Measurements from ENCODE around the gene TUT7. TPM values are rescaled to one million over a fixed set of nuclear protein-coding genes. Genes with fewer than 3 reads are reported as not detected.

Gene TUT7
- total RNA-seq, 6 experiments from 2014 or later = 17.8 to 23.9 (median 19.2) TPM

GRCh38 chr9:86263876-86264275 is 90.3 kb downstream of the TUT7 start:
- H3K27ac Mint-ChIP-seq = no peak overlapping the region; the same call in 1 of the 2 replicates
- peaks cover 6% of the 10 kb centered on the region; the same call in 1 of the 2 replicates for H3K4me1 Mint-ChIP-seq (ENCODE audit: low read depth)
- H3K27me3 Mint-ChIP-seq (ENCODE audit: insufficient read depth) = no peaks in the 10 kb centered on the region; the same call in 1 of the 2 replicates
- H3K36me3 Mint-ChIP-seq (ENCODE audit: low read depth) = peaks cover 16% of the 10 kb centered on the region
- H3K4me3 Mint-ChIP-seq = no peak overlapping the region
- DNase-seq = no peak
- TF ChIP-seq CTCF (IDR thresholded peaks at IDR 0.05) = no peak
- no peaks in the 10 kb centered on the region for H3K9me3 Mint-ChIP-seq

- H3K27ac Mint-ChIP-seq = no peak overlapping the region
- peaks cover 15% of the 10 kb centered on the region for H3K36me3 Mint-ChIP-seq (ENCODE audit: low read depth)
- H3K9me3 Mint-ChIP-seq = no peaks in the 10 kb centered on the region
- peaks cover 6% of the 10 kb centered on the region; the same call in 1 of the 2 replicates for H3K4me1 Mint-ChIP-seq (ENCODE audit: low read depth)
- no peaks in the 10 kb centered on the region; the same call in 1 of the 2 replicates for H3K27me3 Mint-ChIP-seq (ENCODE audit: insufficient read depth)
- no peak overlapping the region for H3K4me3 Mint-ChIP-seq
- no peak for DNase-seq
- TF ChIP-seq CTCF (IDR thresholded peaks at IDR 0.05) = no peak
Measured at GRCh38 chr9:86262492-86262891, 91.7 kb downstream of the TUT7 start.

GRCh38 chr9:86259557-86259956 is 94.7 kb downstream of the TUT7 start, which contains the start of gene C9orf153:
TSS of gene C9orf153 (minus strand) at chr9:86259657. CDS start at chr9:86229603, 30,054 bp downstream.
- no peak for TF ChIP-seq CTCF (IDR thresholded peaks at IDR 0.05)
- no peak within 1 kb of the TSS for H3K4me3 Mint-ChIP-seq
- H3K4me1 Mint-ChIP-seq (ENCODE audit: low read depth) = no peaks in the 10 kb centered on the region; the same call in 1 of the 2 replicates
- no peak within 1 kb of the TSS for H3K27ac Mint-ChIP-seq
- H3K27me3 Mint-ChIP-seq (ENCODE audit: insufficient read depth) = no peaks in the 10 kb centered on the region; the same call in 1 of the 2 replicates
- peaks cover 10% of the 10 kb centered on the region for H3K36me3 Mint-ChIP-seq (ENCODE audit: low read depth)
- no peaks in the 10 kb centered on the region for H3K9me3 Mint-ChIP-seq
- no peak for DNase-seq

GRCh38 chr9:86257391-86257790 is 96.8 kb downstream of the TUT7 start:
- no peak for TF ChIP-seq CTCF (IDR thresholded peaks at IDR 0.05)
- no peak overlapping the region for H3K27ac Mint-ChIP-seq
- no peaks in the 10 kb centered on the region for H3K9me3 Mint-ChIP-seq

GRCh38 chr9:86256653-86257052 is 97.6 kb downstream of the TUT7 start:
- no peak overlapping the region for H3K27ac Mint-ChIP-seq
- H3K4me1 Mint-ChIP-seq (ENCODE audit: low read depth) = no peaks in the 10 kb centered on the region
- no peak for DNase-seq
- H3K4me3 Mint-ChIP-seq = no peak overlapping the region
- no peaks in the 10 kb centered on the region for H3K36me3 Mint-ChIP-seq (ENCODE audit: low read depth)
- no peaks in the 10 kb centered on the region for H3K9me3 Mint-ChIP-seq
- no peak for TF ChIP-seq CTCF (IDR thresholded peaks at IDR 0.05)
- H3K27me3 Mint-ChIP-seq (ENCODE audit: insufficient read depth) = no peaks in the 10 kb centered on the region; the same call in 1 of the 2 replicates

More at GRCh38 chr9:86257391-86257790, 96.8 kb downstream of the TUT7 start:
- no peak for DNase-seq
- no peaks in the 10 kb centered on the region for H3K4me1 Mint-ChIP-seq (ENCODE audit: low read depth)
- no peaks in the 10 kb centered on the region for H3K36me3 Mint-ChIP-seq (ENCODE audit: low read depth)
- no peak overlapping the region for H3K4me3 Mint-ChIP-seq
- H3K27me3 Mint-ChIP-seq (ENCODE audit: insufficient read depth) = no peaks in the 10 kb centered on the region; the same call in 1 of the 2 replicates
